K562 (cell line): ENCODE results near the gene NXN. TPM values are rescaled to one million over a fixed set of nuclear protein-coding genes. Genes with fewer than 3 reads are reported as not detected.

Source experiments
- ATAC-seq: fragments of 200-7000 bp; cut with Tn5 transposase; 3 replicates; pipeline ENCODE4 v1.9.1; 2020; ENCODE audit warnings: moderate library complexity
- BruUV-seq: library from RNA; stranded (reverse); fragments of 400-500 nt; replicated peaks from 2 replicates; lab custom pipeline; 2021; lab: Mats Ljungman, UMichigan
- CTCF ChIA-PET: fragments of 300-600 bp; formaldehyde crosslinking; extraction: SDS; loops from one replicate; lab custom pipeline; 2021; ENCODE audit warnings: low intra/inter-chr PET ratio; lab: Yijun Ruan, JAX
- POLR2A ChIA-PET: fragments of 300-600, 350-650 bp; sonication (Branson Sonifier 250); formaldehyde crosslinking; extraction: SDS; loops from one replicate; lab custom pipeline; 2021; ENCODE audit warnings: antibody characterized with exemption, inconsistent platforms; lab: Yijun Ruan, JAX
- DNase-seq, 4 experiments: peaks; one replicate each; pipeline versions ENCODE4 v3.0.0 to v3.0.0-alpha.2; 2011 to 2018; ENCODE audit warnings: low spot score in 3 of 4, mixed read lengths in 3 of 4; ENCODE audit errors: extremely low read depth in 1 of 4
- FAIRE-seq: peaks from 2 replicates; lab custom pipeline; 2011; peaks lifted over from hg19 to GRCh38; lab: Jason Lieb, UNC
- H2AFZ ChIP-seq: 2 replicates; pipeline ENCODE4 v1.6.0; 2011; ENCODE audit warnings: low read depth, low read length, control low read depth, inconsistent platforms
- H3K27ac ChIP-seq: fragments of 200-600 bp; 3 replicates; pipeline ENCODE4 v1.8.0; 2011; ENCODE audit warnings: low read depth, mild to moderate bottlenecking, control low read depth, inconsistent platforms, low read length, moderate library complexity, mixed read lengths; ENCODE audit errors: extremely low read depth
- H3K27me3 ChIP-seq, 2 experiments: fragments of 300-600 bp in 1 of 2; 2 replicates in 1 of 2; 3 replicates in 1 of 2; pipeline versions ENCODE4 v1.6.0 to v1.8.0; 2011; ENCODE audit warnings: inconsistent platforms in 2 of 2, low read length in 2 of 2, mild to moderate bottlenecking in 1 of 2, mixed read lengths in 1 of 2, moderate library complexity in 1 of 2; ENCODE audit not compliant: control insufficient read depth in 2 of 2, insufficient read depth in 2 of 2
- H3K36me3 ChIP-seq: fragments of 300-600 bp; 3 replicates; pipeline ENCODE4 v1.8.0; 2011; ENCODE audit warnings: mild to moderate bottlenecking, low read length, inconsistent platforms; ENCODE audit not compliant: control insufficient read depth, insufficient read depth
- H3K4me1 ChIP-seq, 2 experiments: fragments of 200-600 bp in 1 of 2; replicated peaks in 1 of 2; 2 replicates in 1 of 2; 3 replicates in 1 of 2; pipeline versions ENCODE4 v1.5.1 to v1.8.0; 2011; ENCODE audit warnings: inconsistent platforms in 2 of 2, low read length in 2 of 2, mild to moderate bottlenecking in 1 of 2, mixed read lengths in 1 of 2, moderate library complexity in 1 of 2; ENCODE audit not compliant: control insufficient read depth in 2 of 2, insufficient read depth in 2 of 2
- H3K4me2 ChIP-seq: 2 replicates; pipeline ENCODE4 v1.6.1; 2011; ENCODE audit warnings: low read length, control low read depth, inconsistent platforms, mixed read lengths; ENCODE audit not compliant: insufficient read depth
- H3K4me3 ChIP-seq: fragments of 200-600 bp; sonication (generic), shearing (Covaris generic); 2 replicates; pipeline ENCODE4 v1.5.1; 2016; ENCODE audit warnings: control low read depth, inconsistent platforms
- H3K79me2 ChIP-seq: fragments of 200-600 bp; 3 replicates; pipeline ENCODE4 v1.8.0; 2011; ENCODE audit warnings: low read length, inconsistent platforms; ENCODE audit not compliant: control insufficient read depth, insufficient read depth
- H3K9ac ChIP-seq, 2 experiments: 2 replicates each; pipeline versions ENCODE4 v1.6.0 to v1.6.1; 2011; ENCODE audit warnings: low read depth in 2 of 2, low read length in 2 of 2, control low read depth in 1 of 2, inconsistent platforms in 1 of 2, mild to moderate bottlenecking in 1 of 2, mixed read lengths in 1 of 2; ENCODE audit not compliant: insufficient read depth in 1 of 2
- H3K9me1 ChIP-seq: one replicate; pipeline ENCODE4 v1.6.0; 2011; ENCODE audit warnings: inconsistent platforms, mild to moderate bottlenecking, low read length, moderate library complexity; ENCODE audit not compliant: control insufficient read depth, insufficient read depth
- H3K9me3 ChIP-seq: replicated peaks from 2 replicates; pipeline ENCODE4 v1.5.1; 2011; ENCODE audit warnings: low read depth, low read length, inconsistent platforms; ENCODE audit not compliant: control insufficient read depth, insufficient read depth
- H4K20me1 ChIP-seq: replicated peaks from 2 replicates; pipeline ENCODE4 v1.6.1; 2011; ENCODE audit warnings: low read length, inconsistent platforms, mixed read lengths; ENCODE audit not compliant: control insufficient read depth, insufficient read depth
- HDAC1 ChIP-seq, 2 experiments: fragments of 450-650 bp; IDR thresholded peaks; 2 replicates each; pipeline ENCODE4 v1.6.1; 2016 to 2017; ENCODE audit warnings: inconsistent platforms in 1 of 2, mild to moderate bottlenecking in 1 of 2, moderate library complexity in 1 of 2
- HNRNPK ChIP-seq: fragments of 200-400 bp; formaldehyde crosslinking; IDR thresholded peaks from one replicate; pipeline ENCODE4 v1.6.1; 2018; ENCODE audit warnings: mild to moderate bottlenecking, low read depth, low read length; ENCODE audit not compliant: poor library complexity, severe bottlenecking
- HNRNPL ChIP-seq: fragments of 200-400 bp; formaldehyde crosslinking; IDR thresholded peaks from 2 replicates; pipeline ENCODE4 v1.6.1; 2017; ENCODE audit warnings: low read depth, mild to moderate bottlenecking, low read length
- NCOA2 ChIP-seq, 2 experiments: fragments of 450-650 bp; IDR thresholded peaks; 2 replicates each; pipeline ENCODE4 v1.6.1; 2018; ENCODE audit warnings: mild to moderate bottlenecking in 2 of 2, moderate library complexity in 1 of 2; ENCODE audit not compliant: partially characterized antibody in 2 of 2
- ZNF121 ChIP-seq: sonication (generic); formaldehyde crosslinking; conservative IDR thresholded peaks from 2 replicates; pipeline ENCODE4 v1.8.0; 2022; ENCODE audit warnings: missing genetic modification reagents
- WGBS: fragments of 100-300 bp; shearing (Covaris generic); methylation state at CpG from one replicate; pipeline ENCODE4 v1.1.6; 2016; ENCODE audit warnings: low coverage, mixed read lengths; ENCODE audit not compliant: insufficient coverage; ENCODE audit errors: missing lambda C conversion rate; 5-methylcytosine and 5-hydroxymethylcytosine counted together
- in situ Hi-C: fragments of 300-500 bp; cut with MboI; formaldehyde crosslinking; loops from 4 replicates; pipeline ENCODE4 v1.15.0; 2018; ENCODE audit warnings: inconsistent platforms, mixed read lengths
- intact Hi-C: fragments of 100-400 bp; cut with micrococcal nuclease; formaldehyde crosslinking; loops from 2 replicates; pipeline ENCODE4 v1.14.2; 2022
- polyA plus RNA-seq, 8 experiments: library from polyadenylated mRNA; depleted of rRNA in 4 of 8; stranded (reverse) in 5 of 8; unstranded in 3 of 8; fragments of >200 nt; fragmentation: Nextera tagmentation in 2 of 8; fragmentation: Illumina TruSeq in 1 of 8; extraction: Ambion mirVana in 2 of 8; extraction: Trizol in 1 of 8; gene quantifications; 2 replicates each; pipeline versions ENCODE4 v1.2.1 to v1.2.3, GENCODE V29; 2011 to 2014; ENCODE audit warnings: inconsistent platforms in 1 of 8, missing spikeins in 1 of 8
- total RNA-seq, 7 experiments: library from RNA; depleted of rRNA in 6 of 7; stranded (reverse); fragments of >200 nt in 6 of 7; fragmentation: Illumina TruSeq in 2 of 7; extraction: Trizol in 2 of 7; gene quantifications; 2 replicates each; pipeline versions ENCODE4 v1.2.1 to v1.2.3, GENCODE V29; 2011 to 2021; ENCODE audit warnings: low replicate concordance in 1 of 7
- TF ChIP-seq, protein P1 (sequence below): IDR thresholded peaks from 2 replicates; pipeline ENCODE4 v1.6.1; 2011; ENCODE audit warnings: borderline replicate concordance, low read depth, mild to moderate bottlenecking, moderate library complexity, low read length; ENCODE audit not compliant: insufficient read depth, poor library complexity, severe bottlenecking

Gene NXN
- total and polyA plus RNA-seq, 9 of the 15 experiments (the other 6 are each of a cell fraction or from before 2014, with no cell fraction given): 0.08 to 0.39 (median 0.29) TPM; not detected in 5

DNA sequence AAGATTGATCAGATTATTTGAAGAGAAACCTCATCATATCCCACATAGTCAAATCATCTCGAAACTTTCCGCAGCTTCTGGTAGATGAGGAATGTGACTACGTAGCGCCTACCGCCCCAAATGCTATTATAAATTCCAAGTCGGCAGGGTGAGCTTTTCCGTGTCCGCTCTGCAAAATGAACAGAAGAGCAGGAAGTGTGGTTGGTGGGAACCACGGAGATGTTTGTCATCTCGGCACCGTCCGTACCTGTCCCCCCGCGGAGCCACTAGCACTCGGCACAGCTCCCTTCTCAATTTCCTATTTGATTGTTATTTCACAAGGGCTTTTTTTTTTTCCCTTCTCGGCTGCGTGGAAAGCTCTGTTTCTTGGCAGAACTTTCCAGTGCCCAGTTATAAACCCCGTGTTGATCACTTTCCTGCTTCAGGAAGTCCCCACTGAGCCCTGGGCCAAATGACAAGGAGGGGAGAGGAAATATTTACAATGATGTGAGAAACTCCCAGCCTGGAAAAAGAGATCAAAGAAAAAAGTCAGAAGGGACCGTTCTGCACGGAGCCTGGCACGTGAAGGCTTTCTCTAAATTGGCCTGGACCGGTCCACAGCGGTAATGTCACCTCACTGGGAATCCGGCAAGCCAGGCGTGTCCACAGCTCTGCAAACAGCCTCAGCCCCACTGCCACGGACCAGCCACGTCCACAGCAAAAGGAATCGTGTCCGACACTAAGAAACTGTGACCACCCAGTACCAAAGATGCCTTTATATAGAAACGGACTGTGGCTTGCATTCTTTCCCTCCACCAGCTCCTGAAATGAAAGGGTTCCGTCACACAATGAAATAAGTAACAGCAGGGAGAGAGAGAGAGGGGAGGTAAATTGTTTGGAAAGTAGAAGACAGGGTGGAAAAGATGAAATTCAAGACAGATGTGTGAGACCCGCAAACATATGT lies 132.4 kb downstream of the NXN start (continued):
- TF ChIP-seq, protein P1, sequence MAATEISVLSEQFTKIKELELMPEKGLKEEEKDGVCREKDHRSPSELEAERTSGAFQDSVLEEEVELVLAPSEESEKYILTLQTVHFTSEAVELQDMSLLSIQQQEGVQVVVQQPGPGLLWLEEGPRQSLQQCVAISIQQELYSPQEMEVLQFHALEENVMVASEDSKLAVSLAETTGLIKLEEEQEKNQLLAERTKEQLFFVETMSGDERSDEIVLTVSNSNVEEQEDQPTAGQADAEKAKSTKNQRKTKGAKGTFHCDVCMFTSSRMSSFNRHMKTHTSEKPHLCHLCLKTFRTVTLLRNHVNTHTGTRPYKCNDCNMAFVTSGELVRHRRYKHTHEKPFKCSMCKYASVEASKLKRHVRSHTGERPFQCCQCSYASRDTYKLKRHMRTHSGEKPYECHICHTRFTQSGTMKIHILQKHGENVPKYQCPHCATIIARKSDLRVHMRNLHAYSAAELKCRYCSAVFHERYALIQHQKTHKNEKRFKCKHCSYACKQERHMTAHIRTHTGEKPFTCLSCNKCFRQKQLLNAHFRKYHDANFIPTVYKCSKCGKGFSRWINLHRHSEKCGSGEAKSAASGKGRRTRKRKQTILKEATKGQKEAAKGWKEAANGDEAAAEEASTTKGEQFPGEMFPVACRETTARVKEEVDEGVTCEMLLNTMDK: no peak

DNA sequence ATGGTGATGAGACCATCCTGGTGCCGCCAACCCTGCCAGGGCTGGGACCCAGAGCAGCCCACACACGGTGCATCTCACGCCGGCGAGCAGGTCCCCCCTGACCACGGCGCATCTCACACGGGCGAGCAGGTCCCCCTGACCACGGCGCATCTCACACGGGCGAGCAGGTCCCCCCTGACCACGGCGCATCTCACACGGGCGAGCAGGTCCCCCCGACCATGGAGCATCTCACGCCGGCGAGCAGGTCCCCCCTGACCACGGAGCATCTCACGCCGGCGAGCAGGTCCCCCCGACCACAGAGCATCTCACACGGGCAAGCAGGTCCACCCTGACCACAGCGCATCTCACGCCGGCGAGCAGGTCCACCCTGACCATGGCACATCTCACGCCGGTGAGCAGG lies 138.3 kb downstream of the NXN start:
- TF ChIP-seq HNRNPL (no peak), NCOA2 (IDR thresholded peaks at IDR 0.05; ENCODE audit: partially characterized antibody in 2 of 2) (no peak), ZNF121 (CRISPR knock-in tag) (no peak), HNRNPK (no peak), HDAC1 (IDR thresholded peaks at IDR 0.05) (no peak)

More for the DNA sequence above, 138.3 kb downstream of the NXN start:
- Histone ChIP-seq H3K4me3 (no peak overlapping the region), H3K27me3 (peaks cover 29 to 71% of the 10 kb centered on the region in 2 experiments), H3K36me3 (no peaks in the 10 kb centered on the region), H4K20me1 (0 out of 2 replicates have a peak, but pooled peaks cover 4% of the 10 kb centered on the region), H3K4me2 (no peak overlapping the region), H3K79me2 (no peaks in the 10 kb centered on the region), H3K27ac (no peak overlapping the region), H2AFZ (no peak overlapping the region), H3K9me3 (no peaks in the 10 kb centered on the region), H3K9me1 (no peaks in the 10 kb centered on the region), H3K9ac (no peak overlapping the region), H3K4me1 (no peaks in the 10 kb centered on the region; a peak in 1 of 5 replicates)
- in situ Hi-C loops: no loop called here
- WGBS: 0% methylated on average over 1 of the region's 33 CpGs
- ATAC-seq (no peak), FAIRE-seq (no peak), DNase-seq (no peak)
- intact Hi-C loops: no loop called here
- BruUV-seq: no TSS peak
- ChIA-PET POLR2A (no interaction called here), CTCF (no interaction called here)
